ENCODE results near the gene EHD1. TPM values are rescaled to one million over a fixed set of nuclear protein-coding genes. Genes with fewer than 3 reads are reported as not detected.

Gene EHD1
- total RNA-seq, 1 donor from 2014 or later: 216 TPM

GRCh38 chr11:64879244-64879900 is 951 bp upstream of the EHD1 start:
- TF ChIP-seq CTCF (IDR thresholded peaks at IDR 0.05): no peak

DNA sequence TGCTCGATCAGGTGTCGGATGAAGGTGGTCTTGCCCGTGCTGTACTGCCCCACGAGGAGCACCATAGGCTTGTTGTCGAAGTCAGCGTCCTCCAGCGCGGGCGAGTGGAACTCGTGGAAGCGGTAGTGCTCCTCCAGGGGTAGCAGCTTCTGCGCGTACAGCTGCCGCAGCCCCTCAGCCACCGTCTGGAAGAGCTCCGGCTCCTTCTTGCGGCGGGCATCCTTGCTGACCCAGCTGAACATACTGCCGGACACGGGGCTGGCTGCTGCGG is 263 bp downstream of the EHD1 start:
- Histone ChIP-seq H3K4me1 (peaks cover 13 to 31% of the 10 kb centered on the region in 2 donors), H3K4me3 (peak overlapping the region; percentile 67 to 93)
- intact Hi-C loops (cut with DNase I): loop anchor here (1.0 to 2.0 kb wide), 3 partner anchors 8 to 22 kb away; no protein-coding TSS in a partner anchor

More at GRCh38 chr11:64879244-64879900, 951 bp upstream of the EHD1 start:
- Histone ChIP-seq H3K27ac (peak overlapping the region; percentile 89 to 92), H3K36me3 (peaks cover under 1 to 6% of the 10 kb centered on the region in 2 donors), H3K9me3 (no peaks in the 10 kb centered on the region), H3K27me3 (no peaks in the 10 kb centered on the region), H3K4me3 (peak overlapping the region; percentile 67 to 93), H3K4me1 (peaks cover 12 to 30% of the 10 kb centered on the region in 2 donors)
- DNase-seq (ENCODE audit: low spot score in 2 of 2): no peak
- intact Hi-C loops (cut with DNase I): loop anchor here (2.0 kb wide), 1 partner anchor 15 kb away; no protein-coding TSS in a partner anchor

DNA sequence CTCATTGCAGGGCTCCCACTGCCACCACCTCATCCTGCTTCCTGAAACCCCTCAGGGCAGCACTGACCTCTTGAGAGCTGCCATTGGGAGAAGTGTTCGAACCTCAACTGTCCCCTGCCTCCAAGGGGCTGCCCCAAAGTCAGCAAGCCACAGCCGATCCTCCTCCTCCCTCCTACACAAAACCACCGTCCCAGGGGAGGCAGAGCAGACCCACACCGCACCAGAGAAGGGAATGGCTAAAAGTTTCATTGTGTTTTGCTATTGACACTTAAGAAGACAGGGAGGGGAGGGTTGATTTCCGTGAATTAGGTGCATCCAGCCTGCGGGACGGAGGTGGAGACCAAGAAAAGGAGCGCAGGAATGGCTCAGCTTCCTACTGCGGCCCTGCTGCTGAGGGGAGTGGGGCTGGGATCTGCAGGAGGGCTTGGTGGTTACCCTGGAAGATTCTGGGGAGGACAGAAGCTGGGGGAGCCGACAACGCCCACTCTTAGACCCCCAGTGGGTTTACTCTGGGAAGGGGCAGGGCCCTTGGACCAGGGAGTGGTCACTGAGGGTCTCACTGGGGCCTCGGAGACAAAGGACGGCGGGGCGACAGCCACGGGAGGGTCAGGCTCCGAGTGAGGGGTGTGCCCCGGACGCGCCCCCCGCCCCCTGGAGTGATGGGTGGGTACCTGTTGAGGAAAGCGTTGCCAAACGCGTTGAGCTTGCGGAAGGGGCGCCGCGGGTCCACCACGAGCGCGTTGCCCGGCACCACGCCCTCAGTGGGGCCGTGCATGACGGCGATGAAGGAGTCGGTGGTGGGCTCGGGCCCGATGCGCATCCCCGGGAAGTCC is 815 bp downstream of the EHD1 start:
- DNase-seq (ENCODE audit: low spot score in 2 of 2): no peak

More for the DNA sequence above, 263 bp downstream of the EHD1 start:
- no peak for TF ChIP-seq CTCF (IDR thresholded peaks at IDR 0.05)
- DNase-seq (ENCODE audit: low spot score in 2 of 2): peak in 1 of 2 donors; percentile 78
- no peaks in the 10 kb centered on the region for H3K9me3 ChIP-seq
- H3K27ac ChIP-seq: peak overlapping the region; percentile 63 to 77
- peaks cover 12 to 17% of the 10 kb centered on the region in 2 donors for H3K36me3 ChIP-seq
- H3K27me3 ChIP-seq: no peaks in the 10 kb centered on the region

DNA sequence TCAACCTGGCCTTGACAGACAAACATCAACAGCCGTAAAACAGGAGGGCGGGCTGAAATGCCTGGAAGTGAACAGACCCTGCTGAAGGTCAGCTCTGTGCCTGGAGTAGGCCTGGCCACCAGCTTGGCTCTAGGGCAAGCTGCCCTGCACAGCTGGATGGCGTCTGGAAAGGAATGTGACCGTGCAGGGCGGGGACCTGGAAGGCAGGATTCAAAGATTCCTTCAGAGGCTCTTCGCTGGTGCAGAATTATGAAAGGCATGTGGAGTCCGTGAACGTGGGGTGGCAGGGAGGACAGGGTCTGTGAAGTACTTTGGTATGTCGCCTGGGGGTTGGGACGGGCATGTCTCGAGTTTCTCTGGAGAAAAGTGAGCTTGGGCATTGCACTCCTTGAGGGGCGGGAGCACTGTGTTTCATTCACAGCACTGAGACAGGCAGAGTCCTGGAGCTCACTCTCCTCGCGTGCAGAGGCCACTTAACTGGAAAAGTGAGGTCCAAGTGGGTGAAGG is 1.5 kb downstream of the EHD1 start:
- peak in 1 of 2 donors; percentile 77 for DNase-seq (ENCODE audit: low spot score in 2 of 2)
- intact Hi-C loops (cut with DNase I): no loop called here
- Histone ChIP-seq H3K4me1 (peaks cover 11 to 36% of the 10 kb centered on the region in 2 donors), H3K27me3 (no peaks in the 10 kb centered on the region), H3K36me3 (peaks cover 24 to 25% of the 10 kb centered on the region in 2 donors), H3K9me3 (no peaks in the 10 kb centered on the region), H3K27ac (peak overlapping the region; percentile 63 to 77), H3K4me3 (peak overlapping the region; percentile 67 to 93)
- TF ChIP-seq CTCF (IDR thresholded peaks at IDR 0.05): no peak

More for the DNA sequence above, 815 bp downstream of the EHD1 start:
- H3K9me3 ChIP-seq: no peaks in the 10 kb centered on the region
- intact Hi-C loops (cut with DNase I): loop anchor here (1.0 to 2.0 kb wide), 3 partner anchors 7 to 21 kb away; no protein-coding TSS in a partner anchor
- peaks cover 18 to 22% of the 10 kb centered on the region in 2 donors for H3K36me3 ChIP-seq
- peaks cover 13 to 31% of the 10 kb centered on the region in 2 donors for H3K4me1 ChIP-seq
- no peaks in the 10 kb centered on the region for H3K27me3 ChIP-seq
- peak overlapping the region; percentile 63 to 77 for H3K27ac ChIP-seq
- H3K4me3 ChIP-seq: peak overlapping the region; percentile 67 to 93
- no peak for TF ChIP-seq CTCF (IDR thresholded peaks at IDR 0.05)

- H3K4me3 ChIP-seq: peak overlapping the region; percentile 67 to 93
- no peaks in the 10 kb centered on the region for H3K27me3 ChIP-seq
- DNase-seq (ENCODE audit: low spot score in 2 of 2): no peak
- intact Hi-C loops (cut with DNase I): no loop called here
- peaks cover 14 to 41% of the 10 kb centered on the region in 2 donors for H3K4me1 ChIP-seq
- peaks cover 29 to 30% of the 10 kb centered on the region in 2 donors for H3K36me3 ChIP-seq
- H3K9me3 ChIP-seq: no peaks in the 10 kb centered on the region
- no peak for TF ChIP-seq CTCF (IDR thresholded peaks at IDR 0.05)
- H3K27ac ChIP-seq: peak overlapping the region; percentile 63 to 77
These were observed 2.1 kb downstream of the EHD1 start for GRCh38 chr11:64876229-64876750.
